ENCODE data around the gene SPATA33.
A peak's percentile ranks its signal among the peaks of the same experiment; 100 is the strongest.
"Not testable (repeated sequence)": the region's sequence is repeated elsewhere in the genome, so short reads cannot be mapped to it uniquely, and the experiment has no call there.

Gene SPATA33

GRCh38 chr16:89664238-89664637, 6.6 kb downstream of the SPATA33 start:
- DNase-seq (ENCODE audit: low read depth in 2 of 2): not testable (repeated sequence)

- not testable (repeated sequence) for DNase-seq (ENCODE audit: low read depth in 2 of 2)
These were observed 9.4 kb downstream of the SPATA33 start for GRCh38 chr16:89667000-89667399.

- DNase-seq (ENCODE audit: low read depth in 2 of 2): no peak
These were observed 10.0 kb downstream of the SPATA33 start for GRCh38 chr16:89667633-89668032.

- no peak for DNase-seq (ENCODE audit: low read depth in 2 of 2)
These were observed 11.1 kb downstream of the SPATA33 start for GRCh38 chr16:89668790-89669158.

GRCh38 chr16:89669755-89670154, 12.1 kb downstream of the SPATA33 start:
- DNase-seq (ENCODE audit: low read depth in 2 of 2): no peak

GRCh38 chr16:89670496-89671431, 13.1 kb downstream of the SPATA33 start:
- DNase-seq (ENCODE audit: low read depth in 2 of 2): no peak

- not testable (repeated sequence) for DNase-seq (ENCODE audit: low read depth in 2 of 2)
These were observed 13.9 kb downstream of the SPATA33 start for GRCh38 chr16:89671565-89671964.

- DNase-seq (ENCODE audit: low read depth in 2 of 2): no peak
These were observed 14.7 kb downstream of the SPATA33 start for GRCh38 chr16:89672177-89672941.

GRCh38 chr16:89678258-89678657, 20.6 kb downstream of the SPATA33 start:
- DNase-seq (ENCODE audit: low read depth in 2 of 2): no peak

GRCh38 chr16:89685916-89686315, 28.3 kb downstream of the SPATA33 start:
- no peak for DNase-seq (ENCODE audit: low read depth in 2 of 2)

GRCh38 chr16:89686520-89687091, 29.0 kb downstream of the SPATA33 start, which contains the start of gene CDK10:
TSS of gene CDK10 (plus strand) at chr16:89686689. CDS start at chr16:89686711, 22 bp downstream.
- peak; percentile 70 to 74 for DNase-seq (ENCODE audit: low read depth in 2 of 2)

GRCh38 chr16:89687092-89687940, 29.7 kb downstream of the SPATA33 start:
- DNase-seq (ENCODE audit: low read depth in 2 of 2): no peak

GRCh38 chr16:89688395-89688794, 30.8 kb downstream of the SPATA33 start:
- no peak for DNase-seq (ENCODE audit: low read depth in 2 of 2)

- no peak for DNase-seq (ENCODE audit: low read depth in 2 of 2)
These were observed 31.5 kb downstream of the SPATA33 start for GRCh38 chr16:89689142-89689541.

- not testable (repeated sequence) for DNase-seq (ENCODE audit: low read depth in 2 of 2)
These were observed 32.0 kb downstream of the SPATA33 start for GRCh38 chr16:89689621-89690020.

- no peak for DNase-seq (ENCODE audit: low read depth in 2 of 2)
These were observed 32.8 kb downstream of the SPATA33 start for GRCh38 chr16:89690392-89690901.

- no peak for DNase-seq (ENCODE audit: low read depth in 2 of 2)
These were observed 33.8 kb downstream of the SPATA33 start for GRCh38 chr16:89691231-89691985.

GRCh38 chr16:89691986-89692569, 34.4 kb downstream of the SPATA33 start:
- no peak for DNase-seq (ENCODE audit: low read depth in 2 of 2)

GRCh38 chr16:89693289-89693731, 35.7 kb downstream of the SPATA33 start:
- DNase-seq (ENCODE audit: low read depth in 2 of 2): no peak
